ENCODE data around the gene MSMB.

DNA sequence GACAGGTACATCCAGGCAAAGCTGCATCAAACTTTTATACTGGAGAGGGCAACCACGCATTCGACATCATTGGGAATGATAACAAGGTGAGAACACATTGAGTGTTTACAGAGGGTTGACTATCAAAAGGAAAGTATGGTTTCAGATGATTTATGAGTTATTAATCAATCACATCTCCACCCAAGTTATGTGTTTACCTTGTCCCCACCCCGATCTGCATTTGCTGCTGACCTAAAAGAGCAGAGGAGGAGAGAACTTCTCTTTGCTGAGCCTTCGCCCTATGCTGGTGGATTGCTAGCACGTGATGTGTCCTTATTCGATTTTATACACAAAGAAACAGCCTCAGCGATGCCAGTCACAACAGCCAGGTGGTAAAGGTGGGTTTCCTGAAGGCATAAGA lies at the start of gene MSMB:
- TF ChIP-seq EZH2phosphoT487 (IDR thresholded peaks at IDR 0.05; ENCODE audit: borderline replicate concordance, low read depth, low read length) (no peak), CTCF (conservative IDR thresholded peaks at IDR 0.05; ENCODE audit: low read length) (no peak)
